H1 (cell line): ENCODE measurements around the gene PLCB4. TPM values are rescaled to one million over a fixed set of nuclear protein-coding genes. Genes with fewer than 3 reads are reported as not detected.

Experiments
- polyA plus RNA-seq, 7 experiments: library from polyadenylated mRNA; depleted of rRNA in 3 of 7; stranded (reverse) in 5 of 7; unstranded in 2 of 7; fragments of >200 nt in 5 of 7; fragments of 200-250 nt in 2 of 7; gene quantifications; 1 replicate in 5 of 7; 2 replicates in 1 of 7; 4 replicates in 1 of 7; pipeline versions ENCODE4 v1.2.1 to v1.2.3, GENCODE V29; 2011 to 2013; ENCODE audit warnings: missing spikeins in 2 of 7, mixed read lengths in 2 of 7
- total RNA-seq: library from RNA; stranded (reverse); fragmentation: NEBNext Ultra II Directional; extraction: Animal tissue kit (Norgen Biotek cat#: 25700); gene quantifications from 2 replicates; pipeline ENCODE4 v1.2.1, GENCODE V29; 2021
- TF ChIP-seq, protein P1 (sequence below): IDR thresholded peaks from 2 replicates; pipeline ENCODE4 v1.6.1; 2011; ENCODE audit warnings: low read length, improper control_type of control experiment

Gene PLCB4
- total and polyA plus RNA-seq, 2 of the 8 experiments (the other 6 are each of a cell fraction or from before 2014, with no cell fraction given): 3.2 to 14.1 TPM

DNA sequence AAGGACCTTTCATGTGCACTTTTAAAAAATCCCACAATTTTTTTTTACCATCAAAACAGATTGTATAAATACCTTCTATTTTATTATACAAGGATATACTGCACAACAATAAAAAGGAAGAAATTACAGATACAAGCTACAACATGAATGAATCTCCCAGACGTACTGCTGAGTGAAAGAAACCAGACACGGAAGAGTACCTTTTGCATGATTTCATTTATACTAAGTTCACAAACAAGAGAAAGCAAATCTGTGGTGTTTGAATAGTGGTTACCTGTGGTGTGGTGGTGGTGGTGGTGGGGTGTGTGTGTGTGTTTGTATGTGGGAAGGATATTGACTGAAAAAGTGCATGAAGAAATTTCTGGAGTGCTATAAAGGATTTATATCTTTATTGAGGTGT is 6.8 kb upstream of the PLCB4 start (continued):
- TF ChIP-seq, protein P1, sequence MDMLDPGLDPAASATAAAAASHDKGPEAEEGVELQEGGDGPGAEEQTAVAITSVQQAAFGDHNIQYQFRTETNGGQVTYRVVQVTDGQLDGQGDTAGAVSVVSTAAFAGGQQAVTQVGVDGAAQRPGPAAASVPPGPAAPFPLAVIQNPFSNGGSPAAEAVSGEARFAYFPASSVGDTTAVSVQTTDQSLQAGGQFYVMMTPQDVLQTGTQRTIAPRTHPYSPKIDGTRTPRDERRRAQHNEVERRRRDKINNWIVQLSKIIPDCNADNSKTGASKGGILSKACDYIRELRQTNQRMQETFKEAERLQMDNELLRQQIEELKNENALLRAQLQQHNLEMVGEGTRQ: no peak
